GM12891 (cell line): ENCODE measurements around the gene SPEM3.

Experiments used
- POLR2A ChIP-seq: IDR thresholded peaks from 2 replicates; pipeline ENCODE4 v1.6.1; 2011; ENCODE audit warnings: low read depth, low read length, control low read depth
- POLR2AphosphoS5 ChIP-seq: IDR thresholded peaks from 2 replicates; pipeline ENCODE4 v1.6.1; 2011; ENCODE audit warnings: low read depth, low read length, control low read depth
- TAF1 ChIP-seq: IDR thresholded peaks from 2 replicates; pipeline ENCODE4 v1.6.1; 2011; ENCODE audit warnings: low read depth, low read length, control low read depth

- TF ChIP-seq TAF1 = no peak
- no peak for TF ChIP-seq POLR2A
- no peak for TF ChIP-seq POLR2AphosphoS5
These were observed 16.3 kb downstream of the SPEM3 start, which contains the start of gene CHRNB1 for GRCh38 chr17:7444682-7445618.
